T-helper 1 cell (primary cell): ENCODE data around the gene KRTAP17-1.

Experiments used
- DNase-seq, 5 donors: peaks; one replicate each; pipeline ENCODE4 v3.0.0-alpha.2; 2012 to 2020

The KRTAP17-1 gene

GRCh38 chr17:41332239-41332638, 16.7 kb upstream of the KRTAP17-1 start:
- DNase-seq = no peak

GRCh38 chr17:41331606-41332005, 16.1 kb upstream of the KRTAP17-1 start:
- no peak for DNase-seq

GRCh38 chr17:41329279-41329948, 13.9 kb upstream of the KRTAP17-1 start:
- no peak for DNase-seq

- no peak for DNase-seq
Measured at GRCh38 chr17:41328207-41328606, 12.7 kb upstream of the KRTAP17-1 start.

- DNase-seq = no peak
Measured at GRCh38 chr17:41327411-41328120, 12.1 kb upstream of the KRTAP17-1 start.

GRCh38 chr17:41326173-41327145, 10.9 kb upstream of the KRTAP17-1 start:
- peak in 1 of 5 donors; percentile 24 for DNase-seq

GRCh38 chr17:41325611-41326010, 10.1 kb upstream of the KRTAP17-1 start:
- no peak for DNase-seq

GRCh38 chr17:41325126-41325525, 9.6 kb upstream of the KRTAP17-1 start:
- no peak for DNase-seq

GRCh38 chr17:41324180-41325075, 8.9 kb upstream of the KRTAP17-1 start:
- no peak for DNase-seq

GRCh38 chr17:41322903-41323895, 7.7 kb upstream of the KRTAP17-1 start:
- DNase-seq = no peak

- peak in 1 of 5 donors; percentile 54 for DNase-seq
Measured at GRCh38 chr17:41322094-41322902, 6.8 kb upstream of the KRTAP17-1 start.

- no peak for DNase-seq
Measured at GRCh38 chr17:41318231-41318630, 2.7 kb upstream of the KRTAP17-1 start.

- DNase-seq = no peak
Measured at GRCh38 chr17:41315814-41316445, 420 bp upstream of the KRTAP17-1 start.

GRCh38 chr17:41311111-41311510, 4.4 kb downstream of the KRTAP17-1 start:
- DNase-seq = peak in 1 of 5 donors; percentile 66

- peak in 3 of 5 donors; percentile 28 to 89 (median 45) for DNase-seq
Measured at GRCh38 chr17:41308918-41309359, 6.6 kb downstream of the KRTAP17-1 start, which contains the start of gene KRTAP16-1. KRTAP16-1 (minus strand) TSS chr17:41309309; CDS start chr17:41309253, 56 bp downstream.

- peak; percentile 65 to 99 (median 76) for DNase-seq
Measured at GRCh38 chr17:41308251-41308917, 7.1 kb downstream of the KRTAP17-1 start.

GRCh38 chr17:41307647-41308046, 7.9 kb downstream of the KRTAP17-1 start:
- DNase-seq = no peak

- DNase-seq = no peak
Measured at GRCh38 chr17:41304091-41304490, 11.4 kb downstream of the KRTAP17-1 start.
